Measurements from ENCODE around the gene CBLB. TPM values are rescaled to one million over a fixed set of nuclear protein-coding genes. Genes with fewer than 3 reads are reported as not detected.

The CBLB gene
- total RNA-seq, 1 experiment from 2014 or later: 10.9 TPM

GRCh38 chr3:105869861-105870755, 1.3 kb upstream of the CBLB start:
- DNase-seq (ENCODE audit: low read depth): no peak

GRCh38 chr3:105869531-105869833, 670 bp upstream of the CBLB start:
- no peak for DNase-seq (ENCODE audit: low read depth)

DNA sequence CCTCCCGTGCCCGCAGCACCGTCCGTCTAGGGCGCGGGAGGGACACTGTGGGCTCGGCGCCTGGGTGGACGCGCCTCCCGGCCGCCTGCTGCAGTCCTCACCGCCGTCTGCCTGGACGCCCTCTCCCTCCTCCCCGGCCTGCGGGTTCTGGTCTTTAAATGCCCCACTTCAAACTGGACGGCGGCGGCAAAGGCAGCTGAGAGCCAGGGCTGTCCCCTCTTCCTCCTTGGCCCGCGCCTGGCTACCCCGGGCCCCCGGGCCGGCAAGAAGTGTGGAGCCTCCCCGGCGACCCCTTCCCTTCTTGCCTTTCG, 426 bp downstream of the CBLB start:
- peak; percentile 66 for DNase-seq (ENCODE audit: low read depth)

DNA sequence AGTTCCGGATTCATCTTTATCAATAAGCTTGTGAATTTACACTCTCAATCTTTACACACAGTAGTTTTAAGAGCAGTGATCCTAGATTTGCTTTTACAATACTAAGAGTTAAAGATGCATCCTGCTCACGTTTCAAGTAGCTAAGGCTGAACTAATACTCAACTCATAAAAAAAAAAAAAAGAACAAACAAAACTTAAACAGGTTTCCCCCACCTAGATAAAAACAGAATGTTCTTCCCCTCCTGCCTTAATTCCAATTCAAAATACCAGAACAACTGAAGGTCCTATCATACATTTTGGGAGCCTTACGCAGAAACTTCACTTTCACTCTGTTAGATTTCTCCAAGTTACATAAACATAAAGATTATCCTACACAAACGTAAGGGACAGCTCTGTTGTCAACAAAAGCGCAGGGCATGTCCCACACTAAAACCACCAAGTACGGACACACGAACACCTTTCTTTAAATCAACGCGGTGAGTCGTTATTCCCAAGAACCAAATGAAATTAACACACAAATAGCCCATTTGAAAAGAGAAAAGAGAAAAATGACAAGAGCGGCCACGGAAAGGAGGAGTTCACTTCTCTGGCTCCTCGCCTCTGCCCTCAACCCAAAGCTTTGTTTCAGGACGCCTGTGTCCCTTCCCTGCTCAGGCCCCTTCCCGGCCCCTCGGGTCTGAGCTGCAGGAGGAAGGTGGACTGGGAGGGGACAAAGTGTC, 941 bp downstream of the CBLB start:
- DNase-seq (ENCODE audit: low read depth): no peak

GRCh38 chr3:105866656-105867653, 1.9 kb downstream of the CBLB start:
- DNase-seq (ENCODE audit: low read depth): peak; percentile 30

DNA sequence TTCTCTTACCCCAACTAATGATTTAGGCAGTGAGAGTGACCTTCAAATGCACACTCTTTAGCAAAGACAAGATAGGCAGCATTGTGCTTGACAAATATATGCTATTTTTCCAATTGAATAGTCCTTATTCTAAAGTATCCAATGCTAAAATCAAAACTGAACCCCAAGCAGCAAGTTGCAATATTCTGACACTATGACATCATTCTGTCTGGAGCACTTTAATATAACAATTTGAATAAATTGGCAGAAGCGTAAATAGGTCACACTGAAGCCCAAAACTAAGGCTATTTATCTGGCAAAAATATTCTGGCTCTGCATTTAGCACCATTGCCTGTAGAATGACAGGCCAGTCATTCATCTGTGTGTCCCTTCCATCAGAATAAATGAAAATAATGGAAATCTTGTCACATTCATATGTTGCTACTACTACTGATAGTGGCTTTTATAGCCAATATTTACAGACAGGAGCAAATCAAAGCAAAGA, 2.9 kb downstream of the CBLB start:
- DNase-seq (ENCODE audit: low read depth): no peak

GRCh38 chr3:105865016-105865623, 3.7 kb downstream of the CBLB start:
- DNase-seq (ENCODE audit: low read depth): peak; percentile 8

DNA sequence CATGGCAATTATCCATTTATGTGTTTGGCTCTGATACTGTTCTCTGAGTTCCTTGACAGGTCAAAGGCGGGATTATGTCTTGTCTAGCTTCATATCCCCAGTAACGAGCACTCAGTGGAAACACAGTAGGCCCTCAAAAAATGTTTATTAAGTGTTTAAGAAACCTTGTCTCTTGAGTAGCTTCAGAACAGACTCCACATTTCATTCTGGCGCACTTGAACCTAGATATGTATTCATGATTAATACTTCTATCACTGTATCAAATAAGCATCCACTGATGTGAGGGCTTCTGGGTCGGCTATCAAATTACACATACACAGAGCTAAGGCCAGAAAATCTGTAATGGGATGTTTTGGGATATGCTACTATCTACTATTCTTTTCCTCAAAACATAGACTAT, 4.6 kb downstream of the CBLB start:
- DNase-seq (ENCODE audit: low read depth): no peak

DNA sequence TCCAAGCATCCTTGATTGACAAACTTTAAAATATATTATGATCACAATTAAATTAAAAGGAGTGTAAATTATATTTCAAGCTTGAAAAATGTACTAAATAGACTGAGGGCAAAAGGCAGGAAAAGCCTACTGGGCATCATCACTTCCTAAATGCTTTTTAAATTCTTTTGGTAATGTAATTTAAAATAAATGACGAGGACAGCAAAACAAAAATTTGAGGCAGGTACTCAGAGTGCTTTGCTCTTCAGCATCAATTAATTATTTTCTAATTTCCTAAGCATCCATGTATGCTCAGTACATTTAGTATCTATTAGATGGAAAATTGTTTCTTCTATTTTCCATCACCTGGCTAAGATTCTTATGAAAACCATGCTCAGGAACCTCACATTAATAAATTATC, 5.2 kb downstream of the CBLB start:
- no peak for DNase-seq (ENCODE audit: low read depth)

DNA sequence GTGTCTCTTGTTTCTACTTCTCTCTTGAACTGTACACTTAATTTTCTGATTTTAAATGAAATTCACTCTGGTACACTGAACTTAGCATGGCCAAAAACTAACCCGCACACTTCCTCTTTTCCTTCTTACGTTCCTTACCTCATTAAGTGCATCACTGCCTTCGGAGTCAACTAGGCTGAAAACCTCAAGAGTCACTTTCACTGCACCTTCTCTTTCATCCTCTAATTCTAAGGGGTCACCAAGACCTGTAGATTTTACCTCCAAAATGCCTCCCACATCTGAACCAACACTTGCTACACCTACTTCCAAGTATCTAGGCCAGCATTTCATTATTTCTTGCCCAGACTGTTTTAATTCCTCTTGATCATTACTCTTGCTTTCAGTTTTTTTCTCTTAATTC, 6.6 kb downstream of the CBLB start:
- no peak for DNase-seq (ENCODE audit: low read depth)

DNA sequence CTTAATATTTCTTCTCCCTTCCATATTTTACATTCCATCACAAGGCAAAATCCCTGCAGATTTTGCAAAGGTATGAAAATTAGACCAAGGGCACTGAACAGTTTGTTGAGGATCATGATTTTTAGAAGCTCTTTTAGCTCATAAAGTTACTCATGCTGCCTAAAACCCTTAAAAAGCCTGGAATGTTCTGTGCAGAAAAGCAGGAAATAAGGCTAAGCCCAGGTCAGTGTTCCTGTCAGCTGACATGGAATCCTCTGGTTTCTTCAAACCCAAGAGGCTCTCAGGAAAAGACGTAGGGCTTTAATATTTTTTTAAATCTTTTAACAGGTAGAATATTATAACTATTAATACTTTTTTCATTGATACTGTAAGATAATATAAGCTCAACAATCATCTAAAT, 8.2 kb downstream of the CBLB start:
- no peak for DNase-seq (ENCODE audit: low read depth)

DNA sequence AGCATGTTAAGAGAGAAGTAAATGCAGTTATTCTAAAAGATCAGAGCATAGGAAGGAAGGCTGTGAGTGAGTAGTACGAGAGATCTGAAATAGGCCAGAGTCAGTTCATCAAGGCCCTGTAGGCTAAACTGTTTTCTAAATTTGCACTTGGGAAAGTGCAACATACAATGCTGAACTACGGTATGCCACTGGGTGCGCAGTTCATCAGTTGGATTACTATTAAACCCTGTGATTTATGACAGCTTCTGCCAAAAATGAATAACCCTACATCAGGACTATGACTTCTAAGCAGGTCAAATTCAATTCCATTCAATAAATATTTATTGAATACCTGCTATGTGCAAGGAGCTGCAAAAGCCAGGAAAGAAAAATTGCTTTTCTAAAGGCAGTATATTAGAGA, 10.8 kb downstream of the CBLB start:
- no peak for DNase-seq (ENCODE audit: low read depth)

DNA sequence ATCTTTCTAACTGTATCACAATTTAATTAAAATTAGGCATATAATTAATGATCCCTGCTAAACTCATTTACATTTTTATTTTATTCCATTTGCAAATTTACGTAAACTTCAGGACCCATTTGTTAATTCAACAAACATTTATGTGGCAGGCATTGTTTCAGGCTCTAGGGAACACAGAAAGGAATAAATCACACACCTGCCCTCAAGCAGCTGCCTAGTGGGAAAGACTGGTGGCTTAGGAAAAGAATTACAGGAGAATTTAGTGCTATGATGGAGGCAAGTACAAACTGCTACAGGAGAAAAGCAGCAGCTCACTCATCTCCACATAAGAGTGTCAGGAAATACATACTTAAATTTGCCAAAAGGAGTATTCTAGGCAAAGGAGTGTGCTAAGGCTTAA, 11.2 kb downstream of the CBLB start:
- DNase-seq (ENCODE audit: low read depth): no peak

DNA sequence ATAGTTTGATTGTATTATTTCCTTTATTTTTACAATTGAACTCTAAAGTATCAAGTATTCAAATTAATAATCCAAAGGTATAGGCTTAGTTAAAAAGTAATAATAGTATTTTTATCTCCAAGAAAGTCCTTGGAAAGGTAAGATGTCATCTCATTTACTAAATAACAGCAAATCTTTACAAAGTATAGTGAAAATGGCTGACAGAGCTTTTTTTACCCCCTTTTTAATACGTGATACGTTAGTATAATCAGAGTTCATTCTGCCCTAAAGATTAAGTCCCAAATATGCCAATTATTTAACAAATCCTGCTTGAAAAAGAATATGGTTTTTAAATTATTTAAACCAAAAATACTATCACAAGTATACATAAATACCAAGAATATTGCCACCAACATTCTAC, 12.2 kb downstream of the CBLB start:
- DNase-seq (ENCODE audit: low read depth): no peak

GRCh38 chr3:105853801-105854432, 14.9 kb downstream of the CBLB start:
- DNase-seq (ENCODE audit: low read depth): no peak

DNA sequence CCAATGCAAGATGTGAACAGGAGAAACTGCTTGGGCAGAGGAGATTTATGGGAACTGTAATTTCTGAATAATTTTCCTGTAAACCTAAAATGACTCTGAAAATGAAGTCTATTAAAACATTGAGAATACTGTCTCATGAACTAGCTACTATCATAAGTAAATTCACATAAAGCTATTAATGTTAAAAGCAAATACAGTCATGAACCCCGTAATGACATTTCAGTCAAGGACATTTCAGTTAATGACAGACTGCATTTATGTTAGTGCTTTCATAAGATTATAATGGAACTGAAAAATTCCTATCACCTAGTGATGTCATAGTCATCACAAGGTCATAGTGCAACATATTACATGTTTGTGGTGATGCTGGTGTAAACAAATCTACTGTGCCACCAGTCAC, 17.2 kb downstream of the CBLB start:
- DNase-seq (ENCODE audit: low read depth): no peak

- no peak for DNase-seq (ENCODE audit: low read depth)
Observed at GRCh38 chr3:105851176-105851575, 17.6 kb downstream of the CBLB start.

- DNase-seq (ENCODE audit: low read depth): no peak
Observed at GRCh38 chr3:105850593-105850992, 18.2 kb downstream of the CBLB start.

- no peak for DNase-seq (ENCODE audit: low read depth)
Observed at GRCh38 chr3:105848821-105849220, 20.0 kb downstream of the CBLB start.

GRCh38 chr3:105847865-105848264, 20.9 kb downstream of the CBLB start:
- DNase-seq (ENCODE audit: low read depth): no peak

DNA sequence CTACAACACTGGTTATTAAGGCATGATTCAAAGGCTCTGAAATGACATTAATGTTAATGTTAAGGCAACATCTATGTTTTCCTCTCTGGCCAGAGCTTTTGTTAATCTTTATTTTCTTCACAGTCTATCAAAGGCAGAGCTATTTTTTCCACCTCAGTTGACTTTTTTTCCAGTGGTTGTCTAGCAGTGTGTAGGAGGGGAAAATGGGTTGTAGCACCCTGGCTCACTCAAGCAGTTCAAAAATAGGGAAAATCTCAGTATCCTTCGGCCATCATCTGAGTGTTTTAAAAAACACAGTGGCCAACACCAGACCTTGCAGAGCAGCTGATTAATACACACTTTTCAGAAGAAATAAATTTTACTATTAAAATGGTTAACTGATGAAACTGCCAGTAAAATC, 21.4 kb downstream of the CBLB start:
- DNase-seq (ENCODE audit: low read depth): no peak

Data from Daoy (cell line).